Measurements from ENCODE around the gene PIAS4. TPM values are rescaled to one million over a fixed set of nuclear protein-coding genes. Genes with fewer than 3 reads are reported as not detected.

Gene PIAS4
- total RNA-seq, 2 donors from 2014 or later = 32.8 to 39.1 TPM

DNA sequence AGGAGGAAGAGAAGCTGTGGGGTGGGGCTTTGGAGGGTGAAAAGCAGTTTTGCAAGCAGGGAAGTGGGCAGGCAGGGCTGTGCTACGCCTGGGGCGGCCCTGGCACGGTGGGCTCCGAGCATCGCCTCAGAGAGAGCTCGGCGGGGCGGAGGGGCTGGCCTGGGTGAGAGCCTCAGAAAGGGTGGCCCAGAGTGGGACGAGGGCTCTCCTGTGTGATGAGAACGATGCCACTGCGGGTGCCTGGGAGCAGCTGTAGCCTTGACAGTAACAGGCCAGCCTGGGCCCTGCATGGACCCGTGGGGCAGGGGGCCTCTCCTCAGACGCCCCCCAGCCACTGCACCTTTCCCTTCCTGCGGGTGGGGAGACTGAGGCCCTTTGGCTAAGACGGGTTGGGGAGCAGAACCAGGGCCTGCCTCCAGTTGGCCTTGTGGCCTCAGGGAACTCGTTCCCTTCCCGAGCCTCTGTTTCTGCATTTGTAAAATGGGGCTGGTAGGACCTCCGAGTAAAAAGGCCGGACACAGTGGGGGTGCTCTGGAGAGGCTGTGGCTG lies 27.6 kb downstream of the PIAS4 start:
- no peaks in the 10 kb centered on the region for H3K9me3 Mint-ChIP-seq
- ATAC-seq (replicated peaks) = no peak
- no peak overlapping the region for H3K27ac Mint-ChIP-seq
- H3K27me3 Mint-ChIP-seq = no peaks in the 10 kb centered on the region
- peaks cover 8% of the 10 kb centered on the region for H3K36me3 Mint-ChIP-seq (ENCODE audit: low read depth)
- no peak overlapping the region for H3K4me3 Mint-ChIP-seq
- H3K4me1 Mint-ChIP-seq = no peaks in the 10 kb centered on the region

DNA sequence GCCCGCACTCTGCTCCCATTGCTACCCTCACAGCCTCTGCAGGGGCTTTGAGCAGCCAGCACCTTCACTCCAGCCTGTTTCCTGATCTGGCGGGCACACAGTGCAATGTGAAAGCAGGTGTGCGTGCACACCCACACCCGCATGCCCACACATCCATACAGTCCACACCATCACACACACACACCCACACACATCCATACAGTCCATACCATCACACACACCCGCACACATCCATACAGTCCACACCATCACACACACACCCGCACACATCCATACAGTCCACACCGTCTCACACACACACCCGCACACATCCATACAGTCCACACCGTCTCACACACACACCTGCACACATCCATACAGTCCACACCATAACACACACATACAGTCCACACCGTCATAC lies 28.0 kb downstream of the PIAS4 start:
- Mint-ChIP-seq H3K9me3 (no peaks in the 10 kb centered on the region), H3K4me3 (no peak overlapping the region)

GRCh38 chr19:4036576-4037300 lies 29.2 kb downstream of the PIAS4 start:
- H3K9me3 Mint-ChIP-seq = no peaks in the 10 kb centered on the region
- ATAC-seq (replicated peaks) = peak; percentile 11

More for the DNA sequence above, 28.0 kb downstream of the PIAS4 start:
- H3K36me3 Mint-ChIP-seq (ENCODE audit: low read depth) = peaks cover 8% of the 10 kb centered on the region
- H3K27ac Mint-ChIP-seq = no peak overlapping the region
- H3K27me3 Mint-ChIP-seq = no peaks in the 10 kb centered on the region
- H3K4me1 Mint-ChIP-seq = no peaks in the 10 kb centered on the region
- ATAC-seq (replicated peaks) = peak; percentile 25

DNA sequence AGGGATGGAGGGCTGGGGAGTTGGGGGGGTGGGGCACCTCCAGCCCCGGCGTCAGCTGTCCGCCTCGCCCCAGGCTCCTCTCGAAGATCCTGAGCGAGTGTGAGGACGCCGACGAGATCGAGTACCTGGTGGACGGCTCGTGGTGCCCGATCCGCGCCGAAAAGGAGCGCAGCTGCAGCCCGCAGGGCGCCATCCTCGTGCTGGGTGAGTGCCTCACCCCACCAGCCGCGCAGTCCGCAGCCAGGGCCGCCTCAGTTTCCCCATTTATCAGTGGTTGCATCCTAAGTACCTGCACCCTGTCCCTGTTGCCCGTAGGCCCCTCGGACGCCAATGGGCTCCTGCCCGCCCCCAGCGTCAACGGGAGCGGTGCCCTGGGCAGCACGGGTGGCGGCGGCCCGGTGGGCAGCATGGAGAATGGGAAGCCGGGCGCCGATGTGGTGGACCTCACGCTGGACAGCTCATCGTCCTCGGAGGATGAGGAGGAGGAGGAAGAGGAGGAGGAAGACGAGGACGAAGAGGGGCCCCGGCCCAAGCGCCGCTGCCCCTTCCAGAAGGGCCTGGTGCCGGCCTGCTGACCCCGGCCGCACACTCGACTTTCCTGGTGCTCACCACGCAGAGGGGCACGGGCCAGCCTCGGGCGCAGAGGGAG lies 29.9 kb downstream of the PIAS4 start:
- Mint-ChIP-seq H3K9me3 (no peaks in the 10 kb centered on the region), H3K4me1 (no peaks in the 10 kb centered on the region), H3K36me3 (ENCODE audit: low read depth) (no peaks in the 10 kb centered on the region), H3K27ac (no peak overlapping the region), H3K27me3 (no peaks in the 10 kb centered on the region), H3K4me3 (no peak overlapping the region)
- ATAC-seq (replicated peaks) = no peak

More at GRCh38 chr19:4036576-4037300, 29.2 kb downstream of the PIAS4 start:
- H3K4me3 Mint-ChIP-seq = no peak overlapping the region
- no peak overlapping the region for H3K27ac Mint-ChIP-seq
- no peaks in the 10 kb centered on the region for H3K4me1 Mint-ChIP-seq
- peaks cover 2% of the 10 kb centered on the region for H3K36me3 Mint-ChIP-seq (ENCODE audit: low read depth)
- H3K27me3 Mint-ChIP-seq = no peaks in the 10 kb centered on the region

GRCh38 chr19:4038057-4038456 lies 30.5 kb downstream of the PIAS4 start:
- no peaks in the 10 kb centered on the region for H3K9me3 Mint-ChIP-seq
- no peaks in the 10 kb centered on the region for H3K36me3 Mint-ChIP-seq (ENCODE audit: low read depth)
- no peak for ATAC-seq (replicated peaks)
- no peaks in the 10 kb centered on the region for H3K27me3 Mint-ChIP-seq
- H3K27ac Mint-ChIP-seq = no peak overlapping the region
- H3K4me3 Mint-ChIP-seq = no peak overlapping the region
- no peaks in the 10 kb centered on the region for H3K4me1 Mint-ChIP-seq

DNA sequence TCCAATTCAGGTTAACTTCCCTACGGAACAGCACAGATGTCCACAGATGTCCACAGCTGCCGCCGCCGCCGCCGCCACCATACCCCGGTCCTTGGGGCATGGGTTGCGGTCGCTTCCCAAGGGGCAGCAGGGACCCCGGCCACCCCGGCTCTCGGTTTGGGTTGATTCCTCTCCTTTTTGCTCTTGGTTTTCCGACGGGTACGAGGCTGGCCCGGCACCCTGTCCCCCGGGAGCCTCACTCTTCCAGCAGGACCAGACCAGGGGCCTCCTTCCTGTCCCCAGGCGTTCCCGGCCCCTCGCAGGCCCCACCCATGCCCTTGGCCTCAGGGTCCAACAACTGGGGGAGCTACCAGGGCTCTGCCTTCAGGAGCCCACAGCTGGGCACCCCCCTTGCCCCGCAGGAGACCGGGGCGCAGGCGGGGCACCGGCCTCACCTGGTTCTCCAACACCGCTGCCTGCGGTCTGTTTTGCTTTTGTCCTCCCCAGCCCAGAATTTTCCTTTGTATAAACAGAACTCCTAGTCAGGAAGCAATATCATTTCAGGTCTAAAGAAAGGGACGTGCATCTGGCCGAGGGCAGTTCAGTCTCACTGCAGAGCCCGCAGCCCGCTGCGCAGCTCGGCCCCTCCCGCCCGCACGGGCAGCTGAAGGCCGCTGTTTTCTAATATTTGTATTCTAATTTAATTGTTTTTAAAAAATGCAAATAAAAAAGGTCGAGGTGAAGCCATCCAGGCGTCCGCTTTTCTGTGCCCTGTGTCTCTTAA lies 31.3 kb downstream of the PIAS4 start:
- Mint-ChIP-seq H3K4me1 (no peaks in the 10 kb centered on the region), H3K4me3 (no peak overlapping the region), H3K27me3 (no peaks in the 10 kb centered on the region), H3K27ac (no peak overlapping the region), H3K36me3 (ENCODE audit: low read depth) (no peaks in the 10 kb centered on the region), H3K9me3 (no peaks in the 10 kb centered on the region)
- no peak for ATAC-seq (replicated peaks)

GRCh38 chr19:4042064-4042730 lies 34.7 kb downstream of the PIAS4 start:
- H3K27ac Mint-ChIP-seq = no peak overlapping the region
- H3K27me3 Mint-ChIP-seq = no peaks in the 10 kb centered on the region
- H3K4me3 Mint-ChIP-seq = no peak overlapping the region
- peak; percentile 25 for ATAC-seq (replicated peaks)
- no peaks in the 10 kb centered on the region for H3K9me3 Mint-ChIP-seq
- H3K36me3 Mint-ChIP-seq (ENCODE audit: low read depth) = peaks cover 26% of the 10 kb centered on the region
- no peaks in the 10 kb centered on the region for H3K4me1 Mint-ChIP-seq

DNA sequence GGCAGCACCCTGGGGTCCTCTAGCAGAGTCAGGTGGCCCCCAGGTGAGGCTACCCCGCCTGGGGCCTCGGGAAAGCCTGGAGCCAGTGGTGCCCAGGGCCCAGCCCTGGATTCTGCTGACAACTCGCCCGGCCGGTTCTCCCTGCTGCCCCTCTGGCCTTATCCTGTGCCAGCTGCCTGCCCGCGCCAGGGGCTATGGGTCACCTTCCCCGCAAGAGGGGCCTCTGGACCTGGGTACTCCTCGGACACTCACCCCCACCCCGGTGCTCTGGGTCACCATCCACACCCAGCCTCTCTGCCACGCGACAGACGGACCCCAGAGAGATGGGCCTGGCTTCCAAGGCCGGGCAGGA lies 35.2 kb downstream of the PIAS4 start:
- no peak overlapping the region for H3K4me3 Mint-ChIP-seq
- H3K27ac Mint-ChIP-seq = no peak overlapping the region
- no peaks in the 10 kb centered on the region for H3K27me3 Mint-ChIP-seq
- ATAC-seq (replicated peaks) = no peak
- H3K9me3 Mint-ChIP-seq = no peaks in the 10 kb centered on the region
- no peaks in the 10 kb centered on the region for H3K4me1 Mint-ChIP-seq
- peaks cover 31% of the 10 kb centered on the region for H3K36me3 Mint-ChIP-seq (ENCODE audit: low read depth)

GRCh38 chr19:4043401-4043800 lies 35.9 kb downstream of the PIAS4 start:
- Mint-ChIP-seq H3K36me3 (ENCODE audit: low read depth) (peaks cover 38% of the 10 kb centered on the region), H3K4me1 (no peaks in the 10 kb centered on the region), H3K27me3 (no peaks in the 10 kb centered on the region), H3K27ac (no peak overlapping the region), H3K4me3 (no peak overlapping the region), H3K9me3 (no peaks in the 10 kb centered on the region)
- ATAC-seq (replicated peaks) = no peak

DNA sequence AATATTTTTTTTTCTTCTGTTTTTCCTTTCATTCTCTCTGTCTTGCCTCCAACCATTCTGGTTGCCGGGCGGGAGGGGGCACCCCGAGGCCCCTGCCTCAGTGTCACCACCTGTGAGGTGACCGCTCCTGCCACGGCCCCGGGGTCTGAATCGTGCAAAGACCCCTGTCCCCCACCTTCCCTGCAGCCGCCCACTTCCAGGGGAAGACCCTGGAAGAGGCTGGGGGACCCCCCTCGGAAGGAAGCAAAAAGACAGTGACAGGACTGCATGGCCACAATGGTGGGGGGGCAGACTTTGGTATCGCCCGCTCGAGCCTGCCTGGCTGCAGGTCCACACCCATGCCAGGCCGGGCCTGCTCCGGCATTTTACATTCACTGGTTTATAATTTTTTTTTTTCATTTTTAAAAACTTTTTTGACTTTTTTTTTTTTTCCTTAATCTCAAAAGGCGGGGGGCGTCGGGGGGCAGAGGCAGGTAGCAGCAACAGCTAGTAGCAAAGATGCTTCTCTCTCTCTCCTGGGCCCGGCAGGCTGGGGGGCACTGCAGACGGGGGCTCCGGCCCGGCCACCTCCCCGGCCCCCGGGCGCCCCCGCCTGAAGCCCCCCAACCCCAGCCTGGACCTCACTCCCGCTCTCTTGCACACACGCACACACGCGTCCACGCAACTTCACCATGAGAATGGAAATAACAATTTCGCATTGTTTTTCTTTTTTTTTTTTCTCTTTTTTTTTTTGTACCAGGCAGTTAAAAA lies 36.6 kb downstream of the PIAS4 start:
- Mint-ChIP-seq H3K9me3 (no peaks in the 10 kb centered on the region), H3K27me3 (no peaks in the 10 kb centered on the region), H3K36me3 (ENCODE audit: low read depth) (peaks cover 45% of the 10 kb centered on the region), H3K4me3 (no peak overlapping the region), H3K27ac (no peak overlapping the region), H3K4me1 (no peaks in the 10 kb centered on the region)
- ATAC-seq (replicated peaks) = no peak

GRCh38 chr19:4044990-4045465 lies 37.5 kb downstream of the PIAS4 start:
- peaks cover 5% of the 10 kb centered on the region for H3K4me1 Mint-ChIP-seq
- H3K9me3 Mint-ChIP-seq = no peaks in the 10 kb centered on the region
- peaks cover 54% of the 10 kb centered on the region for H3K36me3 Mint-ChIP-seq (ENCODE audit: low read depth)
- no peak overlapping the region for H3K27ac Mint-ChIP-seq
- no peak for ATAC-seq (replicated peaks)
- no peak overlapping the region for H3K4me3 Mint-ChIP-seq
- H3K27me3 Mint-ChIP-seq = no peaks in the 10 kb centered on the region

- no peaks in the 10 kb centered on the region for H3K27me3 Mint-ChIP-seq
- peaks cover 62% of the 10 kb centered on the region for H3K36me3 Mint-ChIP-seq (ENCODE audit: low read depth)
- H3K27ac Mint-ChIP-seq = no peak overlapping the region
- H3K4me3 Mint-ChIP-seq = no peak overlapping the region
- ATAC-seq (replicated peaks) = no peak
- peaks cover 9% of the 10 kb centered on the region for H3K4me1 Mint-ChIP-seq
- H3K9me3 Mint-ChIP-seq = no peaks in the 10 kb centered on the region
Observed at GRCh38 chr19:4045597-4046361, 38.2 kb downstream of the PIAS4 start.

DNA sequence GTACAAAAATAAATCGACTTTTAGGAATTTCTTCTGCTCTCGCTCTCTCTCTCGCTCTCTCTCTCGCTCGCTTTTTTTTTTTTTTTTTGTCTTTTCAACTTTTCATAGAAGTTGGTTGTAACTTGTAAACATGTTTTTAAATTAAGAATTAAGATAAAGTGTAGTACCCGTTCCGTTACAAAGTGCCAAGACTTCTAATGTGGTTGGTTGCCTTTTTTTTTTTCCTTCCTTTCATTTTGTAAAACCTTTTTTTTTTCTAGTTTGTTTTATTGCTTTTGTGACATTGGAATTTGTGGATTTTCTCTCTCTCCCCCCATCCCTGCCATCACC lies 38.8 kb downstream of the PIAS4 start:
- no peaks in the 10 kb centered on the region for H3K9me3 Mint-ChIP-seq
- H3K27ac Mint-ChIP-seq = no peak overlapping the region
- H3K4me3 Mint-ChIP-seq = no peak overlapping the region
- peaks cover 67% of the 10 kb centered on the region for H3K36me3 Mint-ChIP-seq (ENCODE audit: low read depth)
- no peak for ATAC-seq (replicated peaks)
- peaks cover 13% of the 10 kb centered on the region for H3K4me1 Mint-ChIP-seq
- no peaks in the 10 kb centered on the region for H3K27me3 Mint-ChIP-seq
